Ovary (tissue), 3 donors: Measurements from ENCODE around the gene OPN3.

ENCODE experiments used
- POLR2A ChIP-seq: fragments of 450-650 bp; IDR thresholded peaks from one replicate; pipeline ENCODE4 v1.6.1; 2017; ENCODE audit warnings: antibody characterized with exemption, mild to moderate bottlenecking, moderate library complexity
- TF ChIP-seq, protein P1 (sequence below), 3 donors: fragments of 450-650 bp in 2 of 3; fragments of 200-600 bp in 1 of 3; IDR thresholded peaks; one replicate each; pipeline versions ENCODE4 v1.5.1 to v1.8.0; 2016 to 2022; ENCODE audit warnings: antibody characterized with exemption in 3 of 3, mild to moderate bottlenecking in 1 of 3
- donor health status: DM: no; HTN: no; CAD: no.

DNA sequence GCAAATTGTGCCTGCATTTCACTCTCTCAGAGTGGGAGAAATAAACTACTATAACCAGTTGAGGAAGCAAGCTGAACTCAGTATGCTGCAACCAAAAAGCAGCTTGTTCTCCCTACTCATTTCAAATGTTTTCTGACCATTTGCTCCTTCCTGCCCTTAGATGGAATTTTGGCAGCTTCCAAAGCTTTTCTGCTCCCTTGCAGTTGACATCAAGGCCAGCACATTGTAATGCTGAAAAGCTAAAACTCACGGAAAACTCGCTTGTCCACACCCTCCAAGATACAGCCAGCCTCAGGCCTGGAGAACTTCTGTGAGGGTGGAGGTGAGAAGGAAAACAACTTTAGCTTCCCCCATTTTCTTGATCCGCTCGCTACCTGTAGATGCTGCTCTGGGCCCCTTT is 5.0 kb upstream of the OPN3 start:
- TF ChIP-seq, protein P1, sequence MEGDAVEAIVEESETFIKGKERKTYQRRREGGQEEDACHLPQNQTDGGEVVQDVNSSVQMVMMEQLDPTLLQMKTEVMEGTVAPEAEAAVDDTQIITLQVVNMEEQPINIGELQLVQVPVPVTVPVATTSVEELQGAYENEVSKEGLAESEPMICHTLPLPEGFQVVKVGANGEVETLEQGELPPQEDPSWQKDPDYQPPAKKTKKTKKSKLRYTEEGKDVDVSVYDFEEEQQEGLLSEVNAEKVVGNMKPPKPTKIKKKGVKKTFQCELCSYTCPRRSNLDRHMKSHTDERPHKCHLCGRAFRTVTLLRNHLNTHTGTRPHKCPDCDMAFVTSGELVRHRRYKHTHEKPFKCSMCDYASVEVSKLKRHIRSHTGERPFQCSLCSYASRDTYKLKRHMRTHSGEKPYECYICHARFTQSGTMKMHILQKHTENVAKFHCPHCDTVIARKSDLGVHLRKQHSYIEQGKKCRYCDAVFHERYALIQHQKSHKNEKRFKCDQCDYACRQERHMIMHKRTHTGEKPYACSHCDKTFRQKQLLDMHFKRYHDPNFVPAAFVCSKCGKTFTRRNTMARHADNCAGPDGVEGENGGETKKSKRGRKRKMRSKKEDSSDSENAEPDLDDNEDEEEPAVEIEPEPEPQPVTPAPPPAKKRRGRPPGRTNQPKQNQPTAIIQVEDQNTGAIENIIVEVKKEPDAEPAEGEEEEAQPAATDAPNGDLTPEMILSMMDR (IDR thresholded peaks at IDR 0.05), result no peak
- TF ChIP-seq POLR2A, result no peak
